22Rv1 (cell line): ENCODE results near the gene MRLN.

Experiments used
- CTCF ChIP-seq: fragments of 450-650 bp; IDR thresholded peaks from 2 replicates; pipeline ENCODE4 v1.5.1; 2017; ENCODE audit warnings: mild to moderate bottlenecking
- ZFX ChIP-seq: fragments of 450-650 bp; IDR thresholded peaks from 2 replicates; pipeline ENCODE4 v1.6.1; 2017; ENCODE audit warnings: antibody characterized with exemption, borderline replicate concordance

- TF ChIP-seq CTCF (no peak), ZFX (no peak)
These were observed 32.9 kb downstream of the MRLN start for GRCh38 chr10:59720377-59720776.
